ENCODE results near the gene SYCP3.

SYCP3 gene

GRCh38 chr12:101680240-101680639 lies 59.0 kb downstream of the SYCP3 start:
- DNase-seq (ENCODE audit: low read depth) = no peak
